ENCODE measurements around the gene FAM131A. TPM values are rescaled to one million over a fixed set of nuclear protein-coding genes. Genes with fewer than 3 reads are reported as not detected.
A peak's percentile ranks its signal among the peaks of the same experiment; 100 is the strongest.

FAM131A gene
- total RNA-seq, 1 donor = 9.8 TPM

DNA sequence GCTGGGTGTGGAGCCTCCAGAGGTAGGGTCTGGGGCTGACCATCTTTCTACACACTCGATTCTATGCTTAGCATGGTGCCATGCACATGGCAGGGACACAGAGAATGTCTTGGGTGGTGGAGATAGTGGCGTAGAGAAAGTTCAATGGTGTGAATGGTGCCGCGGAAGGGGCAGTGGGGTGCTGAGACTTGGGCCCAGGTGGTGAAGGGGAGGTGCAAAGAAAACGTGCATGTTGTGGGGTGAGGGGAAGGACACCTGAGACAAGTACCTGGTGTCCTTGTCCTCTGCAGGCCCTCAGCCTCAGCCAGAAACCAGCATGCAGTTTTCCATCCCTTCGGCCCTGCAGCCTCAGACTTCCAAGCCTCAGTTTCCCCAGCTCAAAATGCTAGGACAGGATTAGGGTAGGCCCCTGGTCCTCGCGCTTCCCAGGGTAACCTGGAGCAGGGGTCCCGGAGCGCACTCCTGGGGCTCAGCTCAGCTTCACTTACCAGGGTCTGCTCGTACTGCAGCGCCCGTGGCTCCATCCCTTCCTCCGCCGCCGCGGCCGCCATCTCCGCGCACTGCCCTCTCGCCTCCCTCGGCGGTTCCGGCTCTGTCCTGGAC is 23.6 kb downstream of the FAM131A start:
- H3K27me3 ChIP-seq (ENCODE audit: insufficient read depth, low read length) = no peaks in the 10 kb centered on the region
- H3K9me3 ChIP-seq (ENCODE audit: low read depth, low read length) = no peaks in the 10 kb centered on the region
- peaks cover 13% of the 10 kb centered on the region for H3K36me3 ChIP-seq (ENCODE audit: insufficient read depth, low read length)
- peaks cover 7% of the 10 kb centered on the region for H4K20me1 ChIP-seq (ENCODE audit: insufficient read depth, low read length)
- H2AFZ ChIP-seq (ENCODE audit: low read length) = peak overlapping the region; percentile 81
- TF ChIP-seq, protein P1, sequence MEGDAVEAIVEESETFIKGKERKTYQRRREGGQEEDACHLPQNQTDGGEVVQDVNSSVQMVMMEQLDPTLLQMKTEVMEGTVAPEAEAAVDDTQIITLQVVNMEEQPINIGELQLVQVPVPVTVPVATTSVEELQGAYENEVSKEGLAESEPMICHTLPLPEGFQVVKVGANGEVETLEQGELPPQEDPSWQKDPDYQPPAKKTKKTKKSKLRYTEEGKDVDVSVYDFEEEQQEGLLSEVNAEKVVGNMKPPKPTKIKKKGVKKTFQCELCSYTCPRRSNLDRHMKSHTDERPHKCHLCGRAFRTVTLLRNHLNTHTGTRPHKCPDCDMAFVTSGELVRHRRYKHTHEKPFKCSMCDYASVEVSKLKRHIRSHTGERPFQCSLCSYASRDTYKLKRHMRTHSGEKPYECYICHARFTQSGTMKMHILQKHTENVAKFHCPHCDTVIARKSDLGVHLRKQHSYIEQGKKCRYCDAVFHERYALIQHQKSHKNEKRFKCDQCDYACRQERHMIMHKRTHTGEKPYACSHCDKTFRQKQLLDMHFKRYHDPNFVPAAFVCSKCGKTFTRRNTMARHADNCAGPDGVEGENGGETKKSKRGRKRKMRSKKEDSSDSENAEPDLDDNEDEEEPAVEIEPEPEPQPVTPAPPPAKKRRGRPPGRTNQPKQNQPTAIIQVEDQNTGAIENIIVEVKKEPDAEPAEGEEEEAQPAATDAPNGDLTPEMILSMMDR (IDR thresholded peaks at IDR 0.05; ENCODE audit: extremely low read depth, low read depth, low read length) = no peak
- no peak for DNase-seq (ENCODE audit: insufficient read length, low spot score, missing footprints)
- no peak overlapping the region for H3K27ac ChIP-seq (ENCODE audit: low read depth, low read length)
- H3K79me2 ChIP-seq (ENCODE audit: insufficient read depth, low read length) = peaks cover 29% of the 10 kb centered on the region
- H3K4me1 ChIP-seq (ENCODE audit: insufficient read depth, low read length) = peaks cover 19% of the 10 kb centered on the region
- peak overlapping the region; percentile 90 for H3K4me3 ChIP-seq (ENCODE audit: insufficient read depth, low read length)
- peak overlapping the region; percentile 94 for H3K4me2 ChIP-seq (ENCODE audit: insufficient read depth, low read length)

- H3K79me2 ChIP-seq (ENCODE audit: insufficient read depth, low read length) = peaks cover 30% of the 10 kb centered on the region
- DNase-seq (ENCODE audit: insufficient read length, low spot score, missing footprints) = peak; percentile 94
- peak within 1 kb of the TSS; percentile 96 for H3K27ac ChIP-seq (ENCODE audit: low read depth, low read length)
- no peaks in the 10 kb centered on the region for H3K27me3 ChIP-seq (ENCODE audit: insufficient read depth, low read length)
- peak within 1 kb of the TSS; percentile 90 for H3K4me3 ChIP-seq (ENCODE audit: insufficient read depth, low read length)
- peaks cover 14% of the 10 kb centered on the region for H3K36me3 ChIP-seq (ENCODE audit: insufficient read depth, low read length)
- TF ChIP-seq, protein P1 (IDR thresholded peaks at IDR 0.05; ENCODE audit: extremely low read depth, low read depth, low read length) = no peak
- H2AFZ ChIP-seq (ENCODE audit: low read length) = peak within 1 kb of the TSS; percentile 88
- H3K4me1 ChIP-seq (ENCODE audit: insufficient read depth, low read length) = peaks cover 19% of the 10 kb centered on the region
- H4K20me1 ChIP-seq (ENCODE audit: insufficient read depth, low read length) = peaks cover 7% of the 10 kb centered on the region
- peak within 1 kb of the TSS; percentile 94 for H3K4me2 ChIP-seq (ENCODE audit: insufficient read depth, low read length)
- H3K9me3 ChIP-seq (ENCODE audit: low read depth, low read length) = no peaks in the 10 kb centered on the region
Measured at GRCh38 chr3:184361532-184361931, 24.1 kb downstream of the FAM131A start, which contains the start of the genes CLCN2 and POLR2H. Gene CLCN2, minus strand, starts transcription at chr3:184361605. Its CDS starts 126 bp downstream, at chr3:184361479. Gene POLR2H, plus strand, starts transcription at chr3:184361710. Its CDS starts 1,783 bp downstream, at chr3:184363493.

DNA sequence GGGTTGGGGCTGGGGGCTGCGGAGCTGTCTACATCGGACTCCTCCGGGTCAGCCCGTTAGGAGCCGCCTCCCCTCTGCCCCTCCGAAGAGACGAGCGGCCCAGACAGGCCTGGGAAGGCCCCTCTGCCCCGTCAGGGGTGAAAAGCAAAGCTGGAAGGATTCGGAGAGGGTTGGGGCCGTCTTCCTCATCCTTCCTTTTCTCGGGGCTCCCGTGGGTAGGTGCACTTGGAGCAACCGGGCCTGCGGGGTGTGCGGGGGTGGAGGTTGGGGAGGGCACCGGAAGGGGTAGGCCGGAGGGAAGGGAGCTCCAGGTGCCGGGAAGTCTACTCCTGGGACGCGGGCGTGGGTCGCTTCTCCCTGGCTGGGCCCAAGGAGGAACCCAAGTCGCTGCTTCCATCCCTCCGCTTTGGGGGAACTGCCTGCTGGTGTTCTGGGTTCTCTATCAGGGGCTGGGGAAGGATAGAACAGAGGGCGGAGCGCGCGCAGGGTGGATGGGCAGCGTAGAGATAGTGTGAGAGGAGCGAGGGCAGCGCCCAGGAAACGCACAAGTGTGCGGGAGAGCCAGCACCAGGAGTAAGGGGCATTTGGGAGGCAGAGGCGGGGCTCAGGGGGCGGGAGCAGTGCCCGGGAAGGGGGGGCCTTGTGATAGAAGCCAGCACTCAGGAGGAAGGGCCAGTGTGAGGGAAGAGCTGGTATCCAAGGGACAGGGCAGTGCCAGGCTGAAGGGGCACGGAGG is 24.7 kb downstream of the FAM131A start:
- TF ChIP-seq, protein P1 (IDR thresholded peaks at IDR 0.05; ENCODE audit: extremely low read depth, low read depth, low read length) = no peak
- DNase-seq (ENCODE audit: insufficient read length, low spot score, missing footprints) = peak; percentile 94

More for the DNA sequence above, 24.7 kb downstream of the FAM131A start:
- peaks cover 30% of the 10 kb centered on the region for H3K79me2 ChIP-seq (ENCODE audit: insufficient read depth, low read length)
- H2AFZ ChIP-seq (ENCODE audit: low read length) = peak overlapping the region; percentile 88
- H3K4me1 ChIP-seq (ENCODE audit: insufficient read depth, low read length) = peaks cover 19% of the 10 kb centered on the region
- H3K27ac ChIP-seq (ENCODE audit: low read depth, low read length) = peak overlapping the region; percentile 96
- H3K4me3 ChIP-seq (ENCODE audit: insufficient read depth, low read length) = peak overlapping the region; percentile 90
- no peaks in the 10 kb centered on the region for H3K9me3 ChIP-seq (ENCODE audit: low read depth, low read length)
- H3K4me2 ChIP-seq (ENCODE audit: insufficient read depth, low read length) = peak overlapping the region; percentile 94
- peaks cover 7% of the 10 kb centered on the region for H4K20me1 ChIP-seq (ENCODE audit: insufficient read depth, low read length)
- peaks cover 20% of the 10 kb centered on the region for H3K36me3 ChIP-seq (ENCODE audit: insufficient read depth, low read length)
- no peaks in the 10 kb centered on the region for H3K27me3 ChIP-seq (ENCODE audit: insufficient read depth, low read length)

Measured in osteoblast (primary cell).